ENCODE results near the gene SIMC1. TPM values are rescaled to one million over a fixed set of nuclear protein-coding genes. Genes with fewer than 3 reads are reported as not detected.
"Not testable (repeated sequence)": the region's sequence is repeated elsewhere in the genome, so short reads cannot be mapped to it uniquely, and the experiment has no call there.

The SIMC1 gene
- total RNA-seq, 1 experiment from 2014 or later = 31.8 TPM

GRCh38 chr5:176192094-176192721 lies 46.0 kb upstream of the SIMC1 start:
- no peak overlapping the region for H3K27ac Mint-ChIP-seq (ENCODE audit: unreplicated experiment)
- no peak overlapping the region for H3K4me3 Mint-ChIP-seq (ENCODE audit: low read depth, unreplicated experiment)
- TF ChIP-seq CTCF (IDR thresholded peaks at IDR 0.05; ENCODE audit: unreplicated experiment) = no peak
- peaks cover 56% of the 10 kb centered on the region for H3K27me3 Mint-ChIP-seq (ENCODE audit: unreplicated experiment)
- CTCF ChIA-PET = no interaction called here
- BruUV-seq (replicated peaks) = no TSS peak
- H3K9me3 Mint-ChIP-seq (ENCODE audit: low read depth, unreplicated experiment) = no peaks in the 10 kb centered on the region
- DNase-seq = no peak
- H3K4me1 Mint-ChIP-seq (ENCODE audit: low read depth, unreplicated experiment) = no peaks in the 10 kb centered on the region
- no peaks in the 10 kb centered on the region for H3K36me3 Mint-ChIP-seq (ENCODE audit: insufficient read depth, unreplicated experiment)
- intact Hi-C loops (cut with micrococcal nuclease; ENCODE audit: unreplicated experiment) = no loop called here

- H3K4me1 Mint-ChIP-seq (ENCODE audit: low read depth, unreplicated experiment); BruUV-seq (replicated peaks); H3K27ac Mint-ChIP-seq (ENCODE audit: unreplicated experiment); DNase-seq; H3K36me3 Mint-ChIP-seq (ENCODE audit: insufficient read depth, unreplicated experiment); intact Hi-C loops (cut with micrococcal nuclease; ENCODE audit: unreplicated experiment); CTCF ChIA-PET; H3K4me3 Mint-ChIP-seq (ENCODE audit: low read depth, unreplicated experiment); H3K9me3 Mint-ChIP-seq (ENCODE audit: low read depth, unreplicated experiment): not testable (repeated sequence)
- H3K27me3 Mint-ChIP-seq (ENCODE audit: unreplicated experiment) = peaks cover 57% of the 10 kb centered on the region
Measured at GRCh38 chr5:176192722-176193117, 45.5 kb upstream of the SIMC1 start.

GRCh38 chr5:176193636-176194035 lies 44.6 kb upstream of the SIMC1 start:
- DNase-seq; H3K27ac Mint-ChIP-seq (ENCODE audit: unreplicated experiment); CTCF ChIA-PET; BruUV-seq (replicated peaks); H3K36me3 Mint-ChIP-seq (ENCODE audit: insufficient read depth, unreplicated experiment); intact Hi-C loops (cut with micrococcal nuclease; ENCODE audit: unreplicated experiment); H3K9me3 Mint-ChIP-seq (ENCODE audit: low read depth, unreplicated experiment); H3K4me1 Mint-ChIP-seq (ENCODE audit: low read depth, unreplicated experiment): not testable (repeated sequence)
- Mint-ChIP-seq H3K27me3 (ENCODE audit: unreplicated experiment) (peaks cover 52% of the 10 kb centered on the region), H3K4me3 (ENCODE audit: low read depth, unreplicated experiment) (peak overlapping the region; percentile 60)

- CTCF ChIA-PET = not testable (repeated sequence)
- H3K27me3 Mint-ChIP-seq (ENCODE audit: unreplicated experiment) = peaks cover 46% of the 10 kb centered on the region
Measured at GRCh38 chr5:176194238-176195083, 43.8 kb upstream of the SIMC1 start.

GRCh38 chr5:176195084-176195413 lies 43.2 kb upstream of the SIMC1 start:
- BruUV-seq (replicated peaks); intact Hi-C loops (cut with micrococcal nuclease; ENCODE audit: unreplicated experiment): not testable (repeated sequence)
- H3K27me3 Mint-ChIP-seq (ENCODE audit: unreplicated experiment) = peaks cover 52% of the 10 kb centered on the region

More at GRCh38 chr5:176194238-176195083, 43.8 kb upstream of the SIMC1 start:
- H3K4me1 Mint-ChIP-seq (ENCODE audit: low read depth, unreplicated experiment); H3K27ac Mint-ChIP-seq (ENCODE audit: unreplicated experiment); BruUV-seq (replicated peaks); H3K9me3 Mint-ChIP-seq (ENCODE audit: low read depth, unreplicated experiment); intact Hi-C loops (cut with micrococcal nuclease; ENCODE audit: unreplicated experiment); H3K36me3 Mint-ChIP-seq (ENCODE audit: insufficient read depth, unreplicated experiment): not testable (repeated sequence)
- peak; percentile 7 for DNase-seq
- H3K4me3 Mint-ChIP-seq (ENCODE audit: low read depth, unreplicated experiment) = peak overlapping the region; percentile 60

GRCh38 chr5:176195487-176196207 lies 42.6 kb upstream of the SIMC1 start:
- BruUV-seq (replicated peaks); CTCF ChIA-PET; H3K27ac Mint-ChIP-seq (ENCODE audit: unreplicated experiment); H3K9me3 Mint-ChIP-seq (ENCODE audit: low read depth, unreplicated experiment); DNase-seq; H3K4me3 Mint-ChIP-seq (ENCODE audit: low read depth, unreplicated experiment); H3K36me3 Mint-ChIP-seq (ENCODE audit: insufficient read depth, unreplicated experiment); H3K4me1 Mint-ChIP-seq (ENCODE audit: low read depth, unreplicated experiment); intact Hi-C loops (cut with micrococcal nuclease; ENCODE audit: unreplicated experiment): not testable (repeated sequence)
- peaks cover 56% of the 10 kb centered on the region for H3K27me3 Mint-ChIP-seq (ENCODE audit: unreplicated experiment)

More at GRCh38 chr5:176195084-176195413, 43.2 kb upstream of the SIMC1 start:
- DNase-seq; H3K36me3 Mint-ChIP-seq (ENCODE audit: insufficient read depth, unreplicated experiment); H3K4me1 Mint-ChIP-seq (ENCODE audit: low read depth, unreplicated experiment); H3K27ac Mint-ChIP-seq (ENCODE audit: unreplicated experiment); CTCF ChIA-PET; H3K9me3 Mint-ChIP-seq (ENCODE audit: low read depth, unreplicated experiment); H3K4me3 Mint-ChIP-seq (ENCODE audit: low read depth, unreplicated experiment): not testable (repeated sequence)

- intact Hi-C loops (cut with micrococcal nuclease; ENCODE audit: unreplicated experiment); H3K36me3 Mint-ChIP-seq (ENCODE audit: insufficient read depth, unreplicated experiment); DNase-seq; H3K9me3 Mint-ChIP-seq (ENCODE audit: low read depth, unreplicated experiment); H3K4me1 Mint-ChIP-seq (ENCODE audit: low read depth, unreplicated experiment); BruUV-seq (replicated peaks); H3K4me3 Mint-ChIP-seq (ENCODE audit: low read depth, unreplicated experiment); CTCF ChIA-PET; H3K27ac Mint-ChIP-seq (ENCODE audit: unreplicated experiment): not testable (repeated sequence)
- H3K27me3 Mint-ChIP-seq (ENCODE audit: unreplicated experiment) = peaks cover 56% of the 10 kb centered on the region
Measured at GRCh38 chr5:176196781-176197180, 41.4 kb upstream of the SIMC1 start.

- H3K36me3 Mint-ChIP-seq (ENCODE audit: insufficient read depth, unreplicated experiment); H3K27ac Mint-ChIP-seq (ENCODE audit: unreplicated experiment); DNase-seq; H3K4me1 Mint-ChIP-seq (ENCODE audit: low read depth, unreplicated experiment); intact Hi-C loops (cut with micrococcal nuclease; ENCODE audit: unreplicated experiment); H3K9me3 Mint-ChIP-seq (ENCODE audit: low read depth, unreplicated experiment); H3K4me3 Mint-ChIP-seq (ENCODE audit: low read depth, unreplicated experiment); BruUV-seq (replicated peaks); CTCF ChIA-PET: not testable (repeated sequence)
- H3K27me3 Mint-ChIP-seq (ENCODE audit: unreplicated experiment) = peaks cover 56% of the 10 kb centered on the region
Measured at GRCh38 chr5:176197234-176197858, 40.9 kb upstream of the SIMC1 start.
